ENCODE measurements around the gene PVALB.
"Not testable (repeated sequence)": the region's sequence is repeated elsewhere in the genome, so short reads cannot be mapped to it uniquely, and the experiment has no call there.

The PVALB gene

DNA sequence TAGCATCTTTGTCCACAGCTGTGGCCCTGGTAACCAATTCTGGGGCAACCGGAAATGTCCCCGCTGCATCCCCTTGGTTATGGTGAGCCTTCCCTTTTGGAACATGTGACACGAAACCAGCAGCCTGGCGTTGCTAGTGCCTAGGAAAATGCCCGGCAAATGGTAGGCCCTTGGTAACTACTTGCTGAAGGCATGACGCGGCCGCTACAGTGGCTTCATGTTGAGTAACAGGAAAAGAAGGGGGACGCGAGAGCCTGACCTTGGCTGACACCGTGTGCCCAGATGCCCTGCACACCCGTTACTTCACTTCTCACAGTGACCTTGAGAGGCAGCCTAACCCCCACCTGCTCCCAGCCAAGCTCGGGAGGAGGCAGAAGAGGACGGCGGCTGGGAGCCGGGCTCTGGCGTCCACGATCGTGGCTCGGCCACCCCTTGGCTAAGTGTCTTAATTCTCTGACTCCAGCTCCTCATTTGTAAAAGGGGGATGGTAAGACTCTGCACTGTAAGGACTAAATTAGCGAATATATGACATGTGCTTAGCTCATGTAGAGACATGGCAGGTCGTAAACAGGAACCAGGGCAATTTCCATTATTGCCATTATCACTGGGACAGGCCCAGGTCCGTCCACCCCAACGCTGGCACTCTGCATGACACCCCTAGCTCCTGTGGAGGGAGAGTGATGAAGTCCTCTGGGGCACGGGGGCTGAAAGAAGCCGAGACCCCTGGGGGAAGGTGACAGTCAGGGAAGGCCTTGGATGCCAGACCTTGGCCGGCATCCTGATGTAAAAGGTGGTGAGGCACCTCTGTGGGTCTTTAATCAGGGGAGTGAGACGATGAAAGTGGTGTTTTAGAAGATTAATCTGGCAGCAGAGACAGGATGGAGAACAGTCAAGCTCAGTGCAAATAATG, 59.8 kb downstream of the PVALB start:
- DNase-seq (ENCODE audit: low read depth in 3 of 3): no peak

DNA sequence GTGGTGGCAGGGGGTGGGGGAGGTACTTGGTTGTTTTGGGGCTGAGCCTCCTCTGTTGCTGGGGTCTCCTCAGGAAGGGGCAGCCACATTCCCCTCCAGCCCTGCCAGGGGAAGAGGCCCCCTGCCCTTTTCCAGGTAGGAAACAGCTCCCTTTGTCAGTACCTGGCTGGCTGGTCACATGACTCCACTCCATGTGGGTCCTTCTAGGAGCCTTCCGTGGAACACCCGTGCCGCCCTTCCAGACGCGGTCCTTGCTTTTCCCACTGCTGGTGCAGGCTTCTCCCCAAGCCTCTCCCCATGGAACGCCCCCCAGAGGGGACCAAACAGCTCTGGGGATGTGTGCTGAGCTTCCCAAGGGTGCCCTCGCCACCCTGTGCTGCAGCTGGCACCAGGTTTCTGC, 60.8 kb downstream of the PVALB start:
- DNase-seq (ENCODE audit: low read depth in 3 of 3): no peak

DNA sequence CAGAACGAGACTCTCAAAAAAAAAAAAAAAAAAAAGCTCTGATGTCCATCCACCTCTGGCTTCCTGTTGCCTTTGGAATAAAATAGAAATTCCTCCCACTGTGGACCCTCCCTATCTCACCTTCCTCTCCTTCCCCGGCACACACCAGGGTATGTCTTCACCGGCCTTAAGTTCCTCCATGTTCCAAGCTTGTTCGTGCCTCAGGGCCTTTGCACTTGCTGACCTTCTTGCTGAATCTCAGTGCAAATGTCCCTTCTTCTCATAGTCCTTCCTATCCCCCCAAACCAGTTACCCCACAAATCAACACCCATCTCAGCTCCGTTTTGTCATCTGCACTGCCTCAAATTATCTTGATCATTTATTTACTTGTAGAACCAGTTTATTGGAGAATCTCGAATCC, 61.5 kb downstream of the PVALB start:
- DNase-seq (ENCODE audit: low read depth in 3 of 3): no peak

DNA sequence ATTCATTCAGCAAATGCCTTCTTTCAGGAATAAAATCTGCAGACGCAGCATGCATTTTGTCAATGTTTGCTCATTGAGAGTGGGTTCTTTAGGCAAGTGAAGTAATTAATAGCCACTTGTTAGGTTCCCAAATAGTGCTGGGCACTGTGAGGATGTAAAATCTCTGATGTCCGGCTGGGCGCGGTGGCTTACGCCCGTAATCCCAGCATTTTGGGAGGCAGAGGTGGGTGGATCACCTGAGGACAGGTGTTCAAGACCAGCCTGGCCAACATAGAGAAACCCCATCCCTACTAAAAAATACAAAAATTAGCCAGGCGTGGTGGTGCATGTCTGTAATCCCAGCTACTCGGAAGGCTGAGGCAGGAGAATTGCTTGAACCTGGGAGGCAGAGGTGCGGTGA, 62.0 kb downstream of the PVALB start:
- not testable (repeated sequence) for DNase-seq (ENCODE audit: low read depth in 3 of 3)

DNA sequence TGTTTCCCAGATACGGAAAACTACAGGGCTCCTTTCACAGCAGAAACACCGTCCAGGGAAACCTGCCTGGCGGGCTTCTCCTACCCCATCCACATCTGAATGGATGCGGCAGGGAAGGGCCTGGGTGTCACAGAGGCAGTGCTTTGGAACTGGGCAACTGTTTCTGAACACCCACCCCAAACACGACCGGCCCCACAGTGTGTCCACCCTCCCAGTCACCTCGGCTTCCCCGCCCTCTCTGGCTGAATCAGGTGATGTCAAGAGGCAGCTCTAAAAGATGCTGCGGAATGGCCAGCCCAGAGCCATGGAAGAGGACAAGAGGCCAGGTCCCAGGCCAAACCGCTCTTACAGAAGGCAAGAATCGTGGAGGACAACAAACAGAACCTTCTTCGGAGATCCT, 62.9 kb downstream of the PVALB start:
- DNase-seq (ENCODE audit: low read depth in 3 of 3): no peak

DNA sequence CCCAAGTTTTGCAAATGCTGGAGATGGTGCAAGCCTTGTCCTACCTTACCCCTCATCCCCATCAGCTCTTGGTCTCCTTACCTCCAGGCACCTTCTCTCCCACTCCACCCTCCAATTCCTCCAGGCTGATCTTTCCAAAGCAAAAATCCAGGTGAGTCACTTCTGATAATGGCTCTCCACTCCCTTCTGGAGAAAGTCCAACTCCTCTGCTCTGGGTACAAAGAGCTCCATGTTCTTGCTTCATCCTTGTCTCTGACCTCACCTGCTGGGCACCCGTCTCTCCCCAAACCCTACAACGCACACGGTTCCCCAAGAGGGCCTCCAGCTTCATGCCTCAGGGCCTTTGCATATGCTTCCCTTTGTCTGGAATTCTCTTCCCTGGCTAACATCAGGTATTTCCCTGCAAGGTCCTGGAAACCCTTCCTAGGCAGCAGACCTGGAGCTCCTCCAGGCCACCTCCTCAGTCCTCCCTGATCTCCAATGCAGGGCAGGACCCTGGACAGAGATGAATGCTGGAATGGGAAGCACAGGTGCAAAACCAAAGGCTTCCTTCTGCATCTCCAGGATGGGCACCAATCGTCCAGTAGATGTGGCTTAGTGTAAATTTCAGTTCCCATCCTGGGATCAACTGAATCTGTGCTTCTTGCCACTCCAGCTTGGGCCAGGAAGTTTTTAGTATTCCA, 63.6 kb downstream of the PVALB start:
- DNase-seq (ENCODE audit: low read depth in 3 of 3): no peak

All from stimulated activated CD4-positive, alpha-beta T cell treated with anti-CD3 and anti-CD28 coated beads, TNF-alpha, amount 100 ng/mL, for 48 hours (primary cell).